Lower lobe of right lung (tissue), 2 donors: ENCODE results near the gene TES. TPM values are rescaled to one million over a fixed set of nuclear protein-coding genes. Genes with fewer than 3 reads are reported as not detected.

Experiments used
- ATAC-seq, 2 donors: fragments of 200-7000 bp; cut with Tn5 transposase; one replicate each; pipeline ENCODE4 v1.9.1; 2020 to 2022; ENCODE audit warnings: mild to moderate bottlenecking in 2 of 2, moderate library complexity in 2 of 2
- DNase-seq: peaks from one replicate; pipeline ENCODE4 v3.0.0-alpha.2; 2020
- H3K27ac ChIP-seq: fragments of 200-600 bp; one replicate; pipeline ENCODE4 v1.8.0; 2022
- H3K27me3 ChIP-seq: fragments of 200-600 bp; one replicate; pipeline ENCODE4 v1.8.0; 2022; ENCODE audit warnings: low read depth
- H3K36me3 ChIP-seq: fragments of 200-600 bp; one replicate; pipeline ENCODE4 v1.8.0; 2022; ENCODE audit warnings: mild to moderate bottlenecking
- H3K4me1 ChIP-seq: fragments of 200-600 bp; one replicate; pipeline ENCODE4 v1.8.0; 2022
- H3K4me3 ChIP-seq: fragments of 200-600 bp; one replicate; pipeline ENCODE4 v1.8.0; 2022; ENCODE audit warnings: mild to moderate bottlenecking
- H3K9me3 ChIP-seq: fragments of 200-600 bp; one replicate; pipeline ENCODE4 v1.8.0; 2022
- intact Hi-C: fragments of 100-400 bp; cut with DNase I; formaldehyde crosslinking; loops from one replicate; pipeline ENCODE4 v1.11.0; 2022
- total RNA-seq: library from RNA; stranded (reverse); fragmentation: NEBNext Ultra II Directional; extraction: Animal tissue kit (Norgen Biotek cat#: 25700); gene quantifications from one replicate; pipeline ENCODE4 v1.2.1, GENCODE V29; 2021
- TF ChIP-seq, protein P1 (sequence below): fragments of 200-600 bp; IDR thresholded peaks from one replicate; pipeline ENCODE4 v1.8.0; 2022; ENCODE audit warnings: antibody characterized with exemption, mild to moderate bottlenecking
- donor health status: DM: no; HTN: yes; CAD: no; lungs with severe emphysema.

Gene TES
- total RNA-seq, 1 donor from 2014 or later = 74.5 TPM

DNA sequence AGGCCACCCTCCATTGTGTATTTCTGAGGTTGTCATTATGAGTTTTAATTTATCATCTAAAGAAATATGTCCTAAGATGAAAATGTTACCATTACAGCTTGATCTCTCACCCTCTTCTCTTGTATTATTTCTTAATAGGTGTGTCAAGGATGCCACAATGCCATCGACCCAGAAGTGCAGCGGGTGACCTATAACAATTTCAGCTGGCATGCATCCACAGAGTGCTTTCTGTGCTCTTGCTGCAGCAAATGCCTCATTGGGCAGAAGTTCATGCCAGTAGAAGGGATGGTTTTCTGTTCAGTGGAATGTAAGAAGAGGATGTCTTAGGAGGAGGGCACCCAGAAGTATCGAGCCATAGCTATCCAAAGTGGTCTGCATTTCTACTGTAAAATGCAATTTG is 46.8 kb downstream of the TES start:
- TF ChIP-seq, protein P1, sequence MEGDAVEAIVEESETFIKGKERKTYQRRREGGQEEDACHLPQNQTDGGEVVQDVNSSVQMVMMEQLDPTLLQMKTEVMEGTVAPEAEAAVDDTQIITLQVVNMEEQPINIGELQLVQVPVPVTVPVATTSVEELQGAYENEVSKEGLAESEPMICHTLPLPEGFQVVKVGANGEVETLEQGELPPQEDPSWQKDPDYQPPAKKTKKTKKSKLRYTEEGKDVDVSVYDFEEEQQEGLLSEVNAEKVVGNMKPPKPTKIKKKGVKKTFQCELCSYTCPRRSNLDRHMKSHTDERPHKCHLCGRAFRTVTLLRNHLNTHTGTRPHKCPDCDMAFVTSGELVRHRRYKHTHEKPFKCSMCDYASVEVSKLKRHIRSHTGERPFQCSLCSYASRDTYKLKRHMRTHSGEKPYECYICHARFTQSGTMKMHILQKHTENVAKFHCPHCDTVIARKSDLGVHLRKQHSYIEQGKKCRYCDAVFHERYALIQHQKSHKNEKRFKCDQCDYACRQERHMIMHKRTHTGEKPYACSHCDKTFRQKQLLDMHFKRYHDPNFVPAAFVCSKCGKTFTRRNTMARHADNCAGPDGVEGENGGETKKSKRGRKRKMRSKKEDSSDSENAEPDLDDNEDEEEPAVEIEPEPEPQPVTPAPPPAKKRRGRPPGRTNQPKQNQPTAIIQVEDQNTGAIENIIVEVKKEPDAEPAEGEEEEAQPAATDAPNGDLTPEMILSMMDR = no peak
- DNase-seq (no peak), ATAC-seq (no peak)
- Histone ChIP-seq H3K27me3 (no peaks in the 10 kb centered on the region), H3K27ac (no peak overlapping the region), H3K4me1 (no peaks in the 10 kb centered on the region), H3K4me3 (no peak overlapping the region), H3K9me3 (no peaks in the 10 kb centered on the region), H3K36me3 (peaks cover 31% of the 10 kb centered on the region)
- intact Hi-C loops = no loop called here

DNA sequence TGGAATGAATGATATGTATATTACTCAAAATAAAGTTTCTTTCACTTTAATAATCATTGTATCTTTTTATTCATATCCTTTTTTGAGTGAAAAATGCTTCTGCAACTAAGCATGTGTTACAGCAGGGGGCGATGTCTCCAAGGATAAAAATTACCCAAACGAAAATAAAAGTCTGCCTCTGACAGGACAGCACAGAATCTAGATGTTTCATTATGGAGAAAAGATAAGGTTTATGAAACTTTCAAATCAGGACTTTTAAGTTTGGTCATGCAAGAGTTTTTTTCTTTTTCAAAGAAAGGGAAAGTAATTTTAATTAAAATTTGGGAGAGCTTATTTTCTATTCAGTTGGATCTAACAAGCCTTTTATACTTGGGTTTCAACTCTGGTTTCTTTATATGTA is 48.4 kb downstream of the TES start:
- Histone ChIP-seq H3K9me3 (no peaks in the 10 kb centered on the region), H3K27me3 (no peaks in the 10 kb centered on the region), H3K36me3 (peaks cover 16% of the 10 kb centered on the region), H3K4me3 (no peak overlapping the region), H3K27ac (no peak overlapping the region), H3K4me1 (no peaks in the 10 kb centered on the region)
- DNase-seq (no peak), ATAC-seq (peak; percentile 69)
- TF ChIP-seq, protein P1 = peak; percentile 76
- intact Hi-C loops = no loop called here

DNA sequence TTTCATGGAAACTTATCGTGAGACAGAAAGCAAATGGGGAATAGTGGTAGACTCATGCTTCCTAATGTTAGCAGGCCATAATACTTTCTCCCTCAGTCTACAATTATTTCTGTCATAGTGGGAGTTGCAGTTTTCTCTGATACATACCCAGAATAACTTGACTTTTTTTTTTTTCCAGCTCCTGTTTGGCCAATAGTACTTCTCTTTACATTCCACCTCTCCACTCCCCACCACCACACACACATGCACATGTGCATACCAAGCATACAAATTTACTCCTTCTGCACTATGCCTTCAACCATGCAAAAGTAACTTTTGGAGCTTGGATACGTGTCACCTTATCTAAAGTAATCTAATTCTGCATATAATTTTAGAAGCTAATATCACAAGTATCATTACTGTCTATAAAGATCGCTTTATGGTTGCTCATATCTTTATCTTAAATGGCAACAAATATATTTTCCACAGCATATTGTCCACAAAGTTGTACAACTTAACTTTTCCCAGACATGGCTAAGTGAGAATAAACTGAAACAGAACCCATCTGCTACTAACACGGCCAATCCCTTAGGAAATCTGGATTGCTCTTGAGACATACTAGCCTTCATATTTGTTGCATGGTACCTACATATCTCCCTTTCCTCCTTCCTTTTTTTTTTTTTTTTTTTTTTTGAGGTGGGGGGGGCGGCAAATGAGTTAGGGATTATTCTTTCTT is 49.0 kb downstream of the TES start:
- no peak overlapping the region for H3K27ac ChIP-seq
- H3K36me3 ChIP-seq = peaks cover 16% of the 10 kb centered on the region
- TF ChIP-seq, protein P1 = no peak
- H3K9me3 ChIP-seq = no peaks in the 10 kb centered on the region
- DNase-seq (no peak), ATAC-seq (no peak)
- H3K27me3 ChIP-seq = no peaks in the 10 kb centered on the region
- H3K4me1 ChIP-seq = no peaks in the 10 kb centered on the region
- H3K4me3 ChIP-seq = no peak overlapping the region
- intact Hi-C loops = no loop called here

DNA sequence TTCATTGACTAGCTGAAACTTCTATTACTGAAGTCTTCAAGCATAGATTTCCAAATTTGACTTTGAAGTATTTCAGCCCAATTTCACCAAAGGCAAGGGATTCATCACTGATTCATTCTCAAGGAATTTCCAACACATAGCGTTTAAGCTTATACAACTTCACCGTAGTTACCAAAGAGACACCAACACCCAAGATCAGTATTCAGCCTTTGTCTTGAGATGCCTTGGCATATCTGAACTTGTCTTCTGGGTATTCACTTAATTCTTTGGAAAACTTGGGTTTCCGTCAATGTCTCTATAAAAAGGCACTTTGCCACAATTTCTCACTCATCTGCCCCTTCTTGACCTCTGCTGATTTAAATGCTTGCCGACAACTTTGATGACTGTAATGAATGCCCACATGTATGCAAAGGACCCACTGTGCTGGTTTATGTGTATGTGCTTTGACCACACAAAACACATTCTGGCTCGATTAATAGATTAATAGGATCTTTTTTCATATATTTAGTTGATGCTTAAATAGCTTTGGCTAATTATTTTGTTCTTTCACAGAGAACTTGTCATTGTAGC is 49.6 kb downstream of the TES start:
- Histone ChIP-seq H3K27ac (no peak overlapping the region), H3K4me1 (no peaks in the 10 kb centered on the region)

DNA sequence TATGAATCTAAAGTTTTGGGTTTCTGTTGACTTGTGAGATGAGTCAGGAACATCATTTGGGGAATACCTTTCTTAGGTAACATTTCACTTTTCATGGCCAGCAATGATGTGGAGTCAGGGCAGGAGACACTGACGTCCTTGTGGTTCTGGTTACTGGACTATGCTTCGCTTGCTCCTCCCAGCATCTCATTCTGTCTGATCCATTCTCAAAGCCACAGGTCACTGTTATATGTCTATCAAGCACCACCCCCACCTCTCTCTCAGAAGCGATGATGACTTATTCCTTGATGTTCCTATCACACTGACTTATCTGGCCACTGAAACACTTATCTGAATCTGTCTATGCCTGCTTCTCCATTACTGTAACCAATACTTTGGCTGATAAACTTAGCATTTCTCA is 51.6 kb downstream of the TES start:
- intact Hi-C loops = loop anchor here (5.0 to 10.0 kb wide), 2 partner anchors 263 to 325 kb away; partner anchors contain the start of gene CAV1
- H3K36me3 ChIP-seq = peaks cover 15% of the 10 kb centered on the region
- no peaks in the 10 kb centered on the region for H3K27me3 ChIP-seq
- H3K4me3 ChIP-seq = no peak overlapping the region
- DNase-seq (no peak), ATAC-seq (no peak)
- H3K4me1 ChIP-seq = no peaks in the 10 kb centered on the region
- TF ChIP-seq, protein P1 = no peak
- no peaks in the 10 kb centered on the region for H3K9me3 ChIP-seq
- H3K27ac ChIP-seq = no peak overlapping the region

More for the DNA sequence above, 49.6 kb downstream of the TES start:
- H3K9me3 ChIP-seq = no peaks in the 10 kb centered on the region
- TF ChIP-seq, protein P1 = no peak
- peaks cover 16% of the 10 kb centered on the region for H3K36me3 ChIP-seq
- no peak overlapping the region for H3K4me3 ChIP-seq
- intact Hi-C loops = loop anchor here (5.0 to 10.0 kb wide), 2 partner anchors 265 to 327 kb away; partner anchors contain the start of gene CAV1
- no peak for DNase-seq
- ATAC-seq = no peak
- no peaks in the 10 kb centered on the region for H3K27me3 ChIP-seq
